ENCODE measurements around the gene MAP3K14.
A peak's percentile ranks its signal among the peaks of the same experiment; 100 is the strongest.

Gene MAP3K14

GRCh38 chr17:45298546-45299285 lies 18.1 kb downstream of the MAP3K14 start:
- peak; percentile 42 to 45 for ATAC-seq

- no peak for ATAC-seq
These were observed 20.0 kb downstream of the MAP3K14 start for GRCh38 chr17:45296833-45297124.

- ATAC-seq = peak in 1 of 2 donors; percentile 15
These were observed 20.6 kb downstream of the MAP3K14 start for GRCh38 chr17:45296003-45296832.

DNA sequence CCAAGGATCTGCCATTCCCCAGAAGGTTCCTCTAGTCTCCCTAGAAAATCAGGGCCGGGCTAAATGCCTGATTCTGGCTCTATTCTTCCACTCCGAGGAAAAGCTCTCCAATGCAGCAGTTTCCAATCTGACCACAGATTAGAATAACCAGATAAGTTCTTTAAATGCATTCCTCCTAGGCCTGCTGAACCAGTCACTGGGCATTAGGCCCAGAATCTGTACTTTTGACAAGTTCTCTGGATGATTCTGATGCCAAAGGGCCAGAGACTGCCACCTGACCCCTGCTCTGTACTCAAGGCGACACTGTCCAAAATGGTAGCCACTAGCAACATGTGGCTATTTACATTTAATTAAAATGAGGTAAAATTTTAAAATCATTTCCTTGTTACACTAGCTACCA lies 22.3 kb downstream of the MAP3K14 start:
- ATAC-seq = no peak

DNA sequence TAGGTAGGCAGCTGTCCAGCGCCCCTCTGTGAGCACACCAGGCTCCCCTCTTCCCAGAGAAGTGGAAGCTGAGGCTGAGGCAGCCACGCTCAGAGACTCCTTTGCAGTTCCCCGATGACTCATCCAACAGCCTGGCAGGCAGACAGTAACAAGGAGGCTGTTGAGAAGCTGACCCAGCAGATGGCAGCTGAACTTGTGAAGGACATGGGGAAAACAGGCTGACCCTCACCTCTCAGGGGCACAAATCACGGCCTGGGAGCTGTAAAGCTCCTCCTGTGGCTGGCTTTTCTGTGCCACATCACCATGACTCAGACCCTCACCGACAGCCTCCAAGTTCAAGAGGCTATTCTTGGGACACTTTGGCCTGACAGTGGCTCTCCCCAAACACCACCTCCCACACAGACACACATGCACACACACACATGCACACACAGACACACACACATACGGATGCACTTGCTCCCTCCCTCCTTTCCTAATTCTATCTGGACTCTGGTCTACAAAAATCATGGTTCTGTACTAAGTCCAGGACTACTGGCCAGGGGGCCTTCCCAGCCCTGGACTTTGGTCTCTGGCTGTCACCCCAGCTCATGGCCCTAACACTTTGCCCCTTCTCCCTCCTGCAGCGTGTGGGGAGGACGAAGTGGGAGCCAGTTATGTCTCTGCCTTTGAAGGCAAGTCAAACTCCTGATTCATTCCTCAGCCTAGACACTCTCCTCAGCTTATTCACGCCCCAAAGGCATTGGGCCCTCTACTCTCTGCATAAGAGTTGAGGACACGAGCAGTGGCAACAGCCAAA lies 23.2 kb downstream of the MAP3K14 start:
- ATAC-seq = peak; percentile 65 to 69

DNA sequence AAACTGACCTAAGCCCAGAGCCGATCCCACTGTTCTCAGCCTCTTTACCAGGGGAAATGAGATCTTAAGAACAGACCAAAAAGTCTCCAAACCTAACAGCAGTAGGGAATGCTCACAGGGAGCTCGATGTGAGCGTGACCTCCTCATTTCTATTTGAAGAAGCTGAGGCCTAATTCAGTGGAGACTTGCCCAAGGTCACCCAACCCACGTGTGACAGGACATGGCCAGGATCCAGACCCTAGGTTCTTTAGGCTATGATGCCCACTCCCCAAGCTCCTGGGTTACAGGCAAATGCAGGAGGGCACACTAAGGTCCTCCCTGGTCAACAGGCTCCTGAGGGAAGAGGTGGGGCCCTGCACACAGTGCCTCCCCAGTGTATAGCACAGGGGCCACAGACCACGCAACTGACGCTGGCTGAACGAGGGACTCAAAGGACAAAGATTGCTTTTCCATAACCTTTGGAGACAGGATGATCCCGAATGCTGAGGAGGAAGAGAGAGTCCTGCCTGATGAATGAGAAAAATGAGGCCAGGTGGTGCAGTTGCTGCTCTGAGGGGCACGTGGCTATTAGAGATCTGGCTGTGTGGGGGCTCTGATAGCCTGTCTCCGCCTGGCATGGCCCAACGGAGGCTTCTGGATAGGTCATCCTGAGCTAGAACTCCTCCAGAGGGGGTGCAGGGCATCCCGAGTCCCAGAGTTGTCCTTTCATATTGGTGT lies 24.0 kb downstream of the MAP3K14 start:
- no peak for ATAC-seq

GRCh38 chr17:45291171-45291805 lies 25.5 kb downstream of the MAP3K14 start:
- no peak for ATAC-seq

- ATAC-seq = no peak
These were observed 26.5 kb downstream of the MAP3K14 start for GRCh38 chr17:45290269-45290765.

DNA sequence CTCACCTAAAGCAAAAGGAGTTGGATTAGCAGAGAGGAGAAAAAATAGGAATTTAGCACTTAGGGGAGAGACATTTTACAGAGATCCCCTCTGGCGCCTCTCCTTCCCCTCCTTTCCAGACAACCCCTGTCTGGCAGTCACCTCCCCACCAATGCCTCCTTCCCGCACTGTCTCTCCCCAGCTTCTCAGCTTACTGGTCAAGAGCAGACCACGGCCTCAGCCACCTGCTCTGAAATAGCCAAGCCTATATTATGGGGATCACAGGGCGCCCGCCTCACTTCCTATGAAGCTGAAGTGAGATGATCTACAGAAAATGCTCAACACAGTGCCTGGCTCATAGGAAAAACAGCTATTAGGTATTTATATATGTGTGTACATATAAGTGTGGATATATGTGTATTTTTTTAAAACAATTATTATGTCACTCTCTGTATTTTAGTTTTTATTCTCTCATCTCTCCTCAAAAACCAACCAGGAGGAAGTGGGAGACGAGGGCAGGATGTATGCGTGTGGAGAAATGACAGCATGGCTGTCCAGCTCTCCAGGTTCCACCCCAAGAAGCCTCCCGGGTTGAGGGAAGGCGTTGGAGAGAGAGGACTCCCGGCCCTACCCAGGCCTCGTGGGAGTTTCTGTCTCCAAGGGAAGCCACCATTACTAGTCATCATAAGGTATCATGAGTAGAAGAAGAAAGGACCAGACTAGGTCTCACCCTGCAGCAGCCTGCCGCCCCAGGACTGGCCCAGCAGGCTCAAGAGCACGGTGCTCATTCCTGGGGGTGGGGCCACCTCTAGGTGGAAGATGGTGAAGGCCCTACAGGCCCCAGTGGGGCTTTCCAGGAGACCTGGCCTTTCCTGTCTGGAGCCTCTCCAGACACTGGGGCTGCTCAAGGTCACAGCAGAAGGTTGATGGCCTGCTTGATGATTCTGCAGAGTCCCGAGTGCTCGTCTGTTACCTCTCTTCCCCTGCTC lies 27.2 kb downstream of the MAP3K14 start:
- ATAC-seq = no peak

GRCh38 chr17:45288825-45289224 lies 28.0 kb downstream of the MAP3K14 start:
- ATAC-seq = no peak

- no peak for ATAC-seq
These were observed 29.0 kb downstream of the MAP3K14 start for GRCh38 chr17:45287526-45288500.

- ATAC-seq = no peak
These were observed 30.5 kb downstream of the MAP3K14 start for GRCh38 chr17:45286286-45286685.

- ATAC-seq = peak; percentile 36 to 38
These were observed 32.4 kb downstream of the MAP3K14 start for GRCh38 chr17:45284176-45285140.

DNA sequence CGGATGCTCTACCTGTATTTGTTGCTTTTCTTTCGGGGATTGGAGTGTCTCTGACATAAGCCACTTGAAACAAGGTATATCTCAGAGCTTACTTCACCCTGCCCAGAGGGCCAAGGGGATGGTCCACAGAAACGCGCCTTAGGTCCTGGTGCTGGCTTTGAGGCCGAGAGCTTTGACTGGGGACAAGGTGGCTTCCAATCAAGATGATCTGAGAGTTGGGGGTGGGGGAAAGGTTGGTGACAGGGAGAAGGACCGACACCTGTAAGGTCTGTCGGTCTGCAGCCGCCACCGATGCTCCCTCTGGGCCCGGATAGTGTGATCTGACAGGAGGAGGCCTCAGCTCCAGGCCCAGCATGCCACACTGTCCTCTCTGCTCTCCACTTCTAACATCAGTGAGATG lies 33.1 kb downstream of the MAP3K14 start:
- ATAC-seq = no peak

DNA sequence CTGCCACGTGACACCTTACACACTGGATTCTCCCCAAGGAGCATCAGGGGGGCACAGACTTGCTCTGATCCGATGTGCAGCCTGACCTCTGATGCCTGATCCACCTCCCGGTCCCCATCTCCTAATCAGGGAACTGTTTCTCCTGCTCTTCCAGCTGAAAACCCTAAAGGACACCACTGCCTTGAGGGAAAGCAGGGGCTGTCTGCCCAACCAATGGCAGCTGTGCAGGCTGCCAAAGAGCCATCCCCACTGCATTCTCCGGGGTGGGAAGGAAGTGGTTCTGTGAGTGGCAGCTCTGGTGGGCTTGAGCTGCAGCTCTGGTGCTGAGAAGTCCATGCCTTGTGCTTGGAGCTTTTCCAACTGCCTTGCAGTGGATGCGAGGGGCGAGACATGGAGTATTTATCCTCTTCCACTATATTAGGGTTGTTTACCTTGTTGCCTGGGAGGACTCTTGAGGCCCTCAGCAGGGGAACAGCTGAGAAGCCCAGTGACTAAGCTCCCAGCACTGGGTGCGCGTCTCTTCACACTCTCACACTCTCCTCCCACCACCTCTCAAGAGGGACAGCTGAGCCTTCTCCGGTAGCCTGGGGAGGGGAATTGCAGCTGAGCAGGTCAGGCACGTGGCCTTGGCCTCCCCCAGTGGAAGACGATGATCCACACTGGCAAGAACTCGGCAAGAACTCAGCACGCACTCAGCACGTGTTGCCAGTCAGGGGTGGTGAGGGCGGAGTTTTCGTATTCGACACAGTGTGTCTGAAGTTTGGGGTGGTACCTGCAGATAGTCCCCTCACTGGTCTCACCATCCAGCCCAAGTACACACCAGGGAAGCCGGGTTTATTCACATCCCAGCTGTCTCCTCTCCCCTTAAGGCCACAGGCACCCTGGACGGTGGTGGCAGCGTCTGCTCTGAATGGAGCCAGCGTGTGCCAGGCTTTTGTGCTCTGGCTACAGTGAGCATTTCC lies 33.9 kb downstream of the MAP3K14 start:
- no peak for ATAC-seq

DNA sequence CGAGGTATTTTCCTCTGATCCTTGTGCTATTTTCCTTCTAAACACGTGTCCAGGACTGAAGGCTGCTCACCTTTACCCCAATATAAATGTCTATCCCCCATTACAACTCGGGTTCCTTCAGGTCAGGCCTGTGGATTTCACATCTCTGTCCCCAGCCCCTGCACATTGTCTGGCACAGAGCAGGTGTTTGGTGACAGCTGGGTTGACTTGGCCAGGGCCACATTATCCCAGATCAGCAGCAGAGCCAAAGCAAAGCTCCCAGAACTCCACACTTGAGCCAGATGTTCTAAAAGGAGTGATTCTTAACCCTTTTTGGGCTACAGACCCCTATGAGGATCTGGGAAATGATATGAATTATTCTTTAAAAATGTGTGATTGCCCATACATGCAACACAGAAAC lies 36.9 kb downstream of the MAP3K14 start:
- ATAC-seq = no peak

GRCh38 chr17:45277992-45278391 lies 38.8 kb downstream of the MAP3K14 start:
- ATAC-seq = no peak

Measured in activated CD4-positive, CD25-positive, alpha-beta regulatory T cell treated with anti-CD3 and anti-CD28 coated beads, Interleukin-2, amount 50 U/mL, for 24 hours (primary cell).